GM12865 (cell line): Measurements from ENCODE around the gene G3BP2.

Experiments used
- DNase-seq: peaks from one replicate; pipeline ENCODE4 v3.0.0; 2010; ENCODE audit warnings: low read depth
- H3K4me3 ChIP-seq: 2 replicates; pipeline ENCODE4 v1.5.1; 2011; ENCODE audit warnings: mild to moderate bottlenecking, low read depth, low read length, control low read depth
- TF ChIP-seq, protein P1 (sequence below): IDR thresholded peaks from 2 replicates; pipeline ENCODE4 v1.5.1; 2011; ENCODE audit warnings: low read length, control low read depth, low read depth, inconsistent platforms; ENCODE audit not compliant: insufficient read depth; ENCODE audit errors: missing control alignments

G3BP2 gene

DNA sequence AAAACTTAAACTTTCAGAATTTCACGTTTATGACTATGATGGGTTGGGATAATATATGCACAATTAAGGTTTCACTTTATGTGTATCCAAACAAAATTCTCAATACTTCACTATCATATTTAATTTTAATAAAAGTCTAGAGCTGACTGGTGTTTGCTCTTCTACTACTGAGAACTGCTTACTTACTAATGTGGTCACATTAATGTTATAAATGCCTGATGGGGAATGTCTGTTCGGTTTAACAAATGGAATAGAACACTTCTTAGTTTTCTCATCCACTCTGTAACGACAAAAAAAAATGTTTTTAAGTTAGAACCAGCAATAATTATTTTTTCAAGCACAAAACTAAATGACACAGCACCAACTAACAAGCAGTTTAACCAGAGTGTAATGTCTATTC lies 77.2 kb downstream of the G3BP2 start:
- no peak for DNase-seq
- TF ChIP-seq, protein P1, sequence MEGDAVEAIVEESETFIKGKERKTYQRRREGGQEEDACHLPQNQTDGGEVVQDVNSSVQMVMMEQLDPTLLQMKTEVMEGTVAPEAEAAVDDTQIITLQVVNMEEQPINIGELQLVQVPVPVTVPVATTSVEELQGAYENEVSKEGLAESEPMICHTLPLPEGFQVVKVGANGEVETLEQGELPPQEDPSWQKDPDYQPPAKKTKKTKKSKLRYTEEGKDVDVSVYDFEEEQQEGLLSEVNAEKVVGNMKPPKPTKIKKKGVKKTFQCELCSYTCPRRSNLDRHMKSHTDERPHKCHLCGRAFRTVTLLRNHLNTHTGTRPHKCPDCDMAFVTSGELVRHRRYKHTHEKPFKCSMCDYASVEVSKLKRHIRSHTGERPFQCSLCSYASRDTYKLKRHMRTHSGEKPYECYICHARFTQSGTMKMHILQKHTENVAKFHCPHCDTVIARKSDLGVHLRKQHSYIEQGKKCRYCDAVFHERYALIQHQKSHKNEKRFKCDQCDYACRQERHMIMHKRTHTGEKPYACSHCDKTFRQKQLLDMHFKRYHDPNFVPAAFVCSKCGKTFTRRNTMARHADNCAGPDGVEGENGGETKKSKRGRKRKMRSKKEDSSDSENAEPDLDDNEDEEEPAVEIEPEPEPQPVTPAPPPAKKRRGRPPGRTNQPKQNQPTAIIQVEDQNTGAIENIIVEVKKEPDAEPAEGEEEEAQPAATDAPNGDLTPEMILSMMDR: no peak
- H3K4me3 ChIP-seq: no peak overlapping the region

GRCh38 chr4:75593393-75593792 lies 79.8 kb downstream of the G3BP2 start:
- TF ChIP-seq, protein P1: no peak
- H3K4me3 ChIP-seq: no peak overlapping the region
- no peak for DNase-seq
